ENCODE results near the gene GRID1.

DNA sequence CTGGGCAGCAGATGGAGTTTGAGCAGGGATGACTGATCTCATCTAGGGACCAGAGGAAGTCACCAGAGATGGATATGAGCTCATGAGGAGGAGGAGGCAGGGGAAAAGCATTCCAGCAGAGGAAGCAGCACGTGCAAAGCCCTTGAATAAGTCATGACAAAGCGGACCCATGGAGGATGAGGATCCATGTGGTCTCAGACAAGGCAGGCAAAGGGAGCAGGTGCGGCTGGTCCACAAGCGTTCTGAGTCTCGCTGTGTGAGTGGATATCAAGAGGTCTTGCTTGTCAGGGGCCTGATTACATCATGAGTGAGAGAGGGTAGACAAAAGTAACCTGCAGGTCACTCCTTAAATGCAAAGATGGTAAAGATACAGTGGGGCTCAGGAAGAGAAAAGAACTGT, 307.6 kb downstream of the GRID1 start:
- TF ChIP-seq POLR2AphosphoS5 (IDR thresholded peaks at IDR 0.05; ENCODE audit: borderline replicate concordance, low read depth, low read length), result no peak
- no peak for TF ChIP-seq EZH2 (IDR thresholded peaks at IDR 0.05)
